Measurements from ENCODE around the gene LUC7L.
A peak's percentile ranks its signal among the peaks of the same experiment; 100 is the strongest.
"Not testable (repeated sequence)": the region's sequence is repeated elsewhere in the genome, so short reads cannot be mapped to it uniquely, and the experiment has no call there.

Gene LUC7L

GRCh38 chr16:228151-228851, 948 bp downstream of the LUC7L start:
- DNase-seq (ENCODE audit: low spot score in 2 of 2), result no peak
- Mint-ChIP-seq H3K4me3 (peak overlapping the region; percentile 91), H3K9me3 (no peaks in the 10 kb centered on the region), H3K4me1 (peaks cover 16% of the 10 kb centered on the region), H3K27ac (peak overlapping the region; percentile 93), H3K36me3 (peaks cover 5% of the 10 kb centered on the region), H3K27me3 (no peaks in the 10 kb centered on the region)
- ATAC-seq (ENCODE audit: low read depth), result no peak

- no peak for ATAC-seq (ENCODE audit: low read depth)
- no peak overlapping the region for H3K4me3 Mint-ChIP-seq
- H3K27me3 Mint-ChIP-seq, result no peaks in the 10 kb centered on the region
- DNase-seq (ENCODE audit: low spot score in 2 of 2), result no peak
- H3K9me3 Mint-ChIP-seq, result no peaks in the 10 kb centered on the region
- peaks cover 21% of the 10 kb centered on the region for H3K36me3 Mint-ChIP-seq
- peaks cover 6% of the 10 kb centered on the region for H3K4me1 Mint-ChIP-seq
- no peak overlapping the region for H3K27ac Mint-ChIP-seq
Measured at GRCh38 chr16:220021-220420, 9.2 kb downstream of the LUC7L start.

GRCh38 chr16:212999-213398, 16.2 kb downstream of the LUC7L start:
- ATAC-seq (ENCODE audit: low read depth) (no peak), DNase-seq (ENCODE audit: low spot score in 2 of 2) (no peak)
- H3K4me1 Mint-ChIP-seq, result no peaks in the 10 kb centered on the region
- H3K36me3 Mint-ChIP-seq, result peaks cover 10% of the 10 kb centered on the region
- no peak overlapping the region for H3K4me3 Mint-ChIP-seq
- no peaks in the 10 kb centered on the region for H3K9me3 Mint-ChIP-seq
- H3K27me3 Mint-ChIP-seq, result no peaks in the 10 kb centered on the region
- H3K27ac Mint-ChIP-seq, result no peak overlapping the region

GRCh38 chr16:211631-212180, 17.5 kb downstream of the LUC7L start:
- H3K4me1 Mint-ChIP-seq; ATAC-seq (ENCODE audit: low read depth); H3K27ac Mint-ChIP-seq; DNase-seq (ENCODE audit: low spot score in 2 of 2); H3K9me3 Mint-ChIP-seq; H3K27me3 Mint-ChIP-seq; H3K4me3 Mint-ChIP-seq: not testable (repeated sequence)
- peaks cover 11% of the 10 kb centered on the region for H3K36me3 Mint-ChIP-seq

- not testable (repeated sequence) for ATAC-seq (ENCODE audit: low read depth)
Measured at GRCh38 chr16:209359-209758, 19.9 kb downstream of the LUC7L start.

GRCh38 chr16:204046-204445, 25.2 kb downstream of the LUC7L start:
- not testable (repeated sequence) for H3K27ac Mint-ChIP-seq; H3K4me1 Mint-ChIP-seq; DNase-seq (ENCODE audit: low spot score in 2 of 2); H3K27me3 Mint-ChIP-seq; H3K4me3 Mint-ChIP-seq; H3K9me3 Mint-ChIP-seq; ATAC-seq (ENCODE audit: low read depth)
- H3K36me3 Mint-ChIP-seq, result peaks cover 23% of the 10 kb centered on the region

More at GRCh38 chr16:209359-209758, 19.9 kb downstream of the LUC7L start:
- H3K9me3 Mint-ChIP-seq; H3K4me3 Mint-ChIP-seq; DNase-seq (ENCODE audit: low spot score in 2 of 2); H3K27me3 Mint-ChIP-seq; H3K27ac Mint-ChIP-seq; H3K4me1 Mint-ChIP-seq: not testable (repeated sequence)
- H3K36me3 Mint-ChIP-seq, result peaks cover 18% of the 10 kb centered on the region

GRCh38 chr16:203246-203645, 26.0 kb downstream of the LUC7L start:
- ATAC-seq (ENCODE audit: low read depth), result no peak
- Mint-ChIP-seq H3K27ac (no peak overlapping the region), H3K9me3 (no peaks in the 10 kb centered on the region), H3K4me1 (no peaks in the 10 kb centered on the region), H3K36me3 (peaks cover 20% of the 10 kb centered on the region), H3K4me3 (no peak overlapping the region), H3K27me3 (no peaks in the 10 kb centered on the region)
- no peak for DNase-seq (ENCODE audit: low spot score in 2 of 2)

- DNase-seq (ENCODE audit: low spot score in 2 of 2) (no peak), ATAC-seq (ENCODE audit: low read depth) (no peak)
- H3K27ac Mint-ChIP-seq, result no peak overlapping the region
- H3K36me3 Mint-ChIP-seq, result peaks cover 8% of the 10 kb centered on the region
- no peaks in the 10 kb centered on the region for H3K4me1 Mint-ChIP-seq
- H3K9me3 Mint-ChIP-seq, result no peaks in the 10 kb centered on the region
- no peak overlapping the region for H3K4me3 Mint-ChIP-seq
- no peaks in the 10 kb centered on the region for H3K27me3 Mint-ChIP-seq
Measured at GRCh38 chr16:200388-200787, 28.9 kb downstream of the LUC7L start.

- H3K9me3 Mint-ChIP-seq, result no peaks in the 10 kb centered on the region
- DNase-seq (ENCODE audit: low spot score in 2 of 2) (no peak), ATAC-seq (ENCODE audit: low read depth) (no peak)
- no peak overlapping the region for H3K27ac Mint-ChIP-seq
- no peaks in the 10 kb centered on the region for H3K4me1 Mint-ChIP-seq
- no peak overlapping the region for H3K4me3 Mint-ChIP-seq
- H3K36me3 Mint-ChIP-seq, result peaks cover 17% of the 10 kb centered on the region
- H3K27me3 Mint-ChIP-seq, result no peaks in the 10 kb centered on the region
Measured at GRCh38 chr16:194516-194915, 34.7 kb downstream of the LUC7L start.

- H3K36me3 Mint-ChIP-seq, result peaks cover 22% of the 10 kb centered on the region
- no peak overlapping the region for H3K4me3 Mint-ChIP-seq
- H3K4me1 Mint-ChIP-seq, result no peaks in the 10 kb centered on the region
- DNase-seq (ENCODE audit: low spot score in 2 of 2) (no peak), ATAC-seq (ENCODE audit: low read depth) (no peak)
- H3K27me3 Mint-ChIP-seq, result no peaks in the 10 kb centered on the region
- no peaks in the 10 kb centered on the region for H3K9me3 Mint-ChIP-seq
- H3K27ac Mint-ChIP-seq, result no peak overlapping the region
Measured at GRCh38 chr16:193441-193840, 35.8 kb downstream of the LUC7L start.

GRCh38 chr16:192686-193085, 36.6 kb downstream of the LUC7L start:
- Mint-ChIP-seq H3K27me3 (no peaks in the 10 kb centered on the region), H3K27ac (no peak overlapping the region), H3K4me3 (no peak overlapping the region), H3K36me3 (peaks cover 22% of the 10 kb centered on the region), H3K4me1 (no peaks in the 10 kb centered on the region), H3K9me3 (no peaks in the 10 kb centered on the region)
- DNase-seq (ENCODE audit: low spot score in 2 of 2) (no peak), ATAC-seq (ENCODE audit: low read depth) (no peak)

GRCh38 chr16:191831-192230, 37.4 kb downstream of the LUC7L start:
- peaks cover 26% of the 10 kb centered on the region for H3K36me3 Mint-ChIP-seq

GRCh38 chr16:189604-190186, 39.6 kb downstream of the LUC7L start:
- no peak for DNase-seq (ENCODE audit: low spot score in 2 of 2)
- no peak overlapping the region for H3K4me3 Mint-ChIP-seq
- no peak overlapping the region for H3K27ac Mint-ChIP-seq
- H3K9me3 Mint-ChIP-seq, result no peaks in the 10 kb centered on the region
- H3K27me3 Mint-ChIP-seq, result no peaks in the 10 kb centered on the region
- H3K36me3 Mint-ChIP-seq, result peaks cover 30% of the 10 kb centered on the region
- no peaks in the 10 kb centered on the region for H3K4me1 Mint-ChIP-seq
- ATAC-seq (ENCODE audit: low read depth), result no peak

More at GRCh38 chr16:191831-192230, 37.4 kb downstream of the LUC7L start:
- H3K9me3 Mint-ChIP-seq, result no peaks in the 10 kb centered on the region
- no peak overlapping the region for H3K27ac Mint-ChIP-seq
- H3K4me3 Mint-ChIP-seq, result no peak overlapping the region
- no peaks in the 10 kb centered on the region for H3K27me3 Mint-ChIP-seq
- H3K4me1 Mint-ChIP-seq, result no peaks in the 10 kb centered on the region
- ATAC-seq (ENCODE audit: low read depth) (no peak), DNase-seq (ENCODE audit: low spot score in 2 of 2) (no peak)

- Mint-ChIP-seq H3K27ac (no peak overlapping the region), H3K36me3 (peaks cover 30% of the 10 kb centered on the region), H3K4me1 (no peaks in the 10 kb centered on the region), H3K9me3 (no peaks in the 10 kb centered on the region), H3K4me3 (no peak overlapping the region), H3K27me3 (no peaks in the 10 kb centered on the region)
- ATAC-seq (ENCODE audit: low read depth) (peak; percentile 60), DNase-seq (ENCODE audit: low spot score in 2 of 2) (no peak)
Measured at GRCh38 chr16:188674-189073, 40.6 kb downstream of the LUC7L start.

GRCh38 chr16:187330-187729, 41.9 kb downstream of the LUC7L start:
- H3K4me1 Mint-ChIP-seq, result no peaks in the 10 kb centered on the region
- no peak overlapping the region for H3K27ac Mint-ChIP-seq
- peaks cover 26% of the 10 kb centered on the region for H3K36me3 Mint-ChIP-seq
- no peak overlapping the region for H3K4me3 Mint-ChIP-seq
- H3K9me3 Mint-ChIP-seq, result no peaks in the 10 kb centered on the region
- ATAC-seq (ENCODE audit: low read depth) (no peak), DNase-seq (ENCODE audit: low spot score in 2 of 2) (no peak)
- H3K27me3 Mint-ChIP-seq, result no peaks in the 10 kb centered on the region

Measured in memory B cell (primary cell).